GM12801 (cell line): ENCODE measurements around the gene ROR1.

Experiments
- TF ChIP-seq, protein P1 (sequence below): IDR thresholded peaks from one replicate; pipeline ENCODE4 v1.5.1; 2011; ENCODE audit warnings: control low read depth; ENCODE audit not compliant: insufficient read length; ENCODE audit errors: extremely low read depth

The ROR1 gene

GRCh38 chr1:64194168-64195080 is 420.6 kb downstream of the ROR1 start:
- TF ChIP-seq, protein P1, sequence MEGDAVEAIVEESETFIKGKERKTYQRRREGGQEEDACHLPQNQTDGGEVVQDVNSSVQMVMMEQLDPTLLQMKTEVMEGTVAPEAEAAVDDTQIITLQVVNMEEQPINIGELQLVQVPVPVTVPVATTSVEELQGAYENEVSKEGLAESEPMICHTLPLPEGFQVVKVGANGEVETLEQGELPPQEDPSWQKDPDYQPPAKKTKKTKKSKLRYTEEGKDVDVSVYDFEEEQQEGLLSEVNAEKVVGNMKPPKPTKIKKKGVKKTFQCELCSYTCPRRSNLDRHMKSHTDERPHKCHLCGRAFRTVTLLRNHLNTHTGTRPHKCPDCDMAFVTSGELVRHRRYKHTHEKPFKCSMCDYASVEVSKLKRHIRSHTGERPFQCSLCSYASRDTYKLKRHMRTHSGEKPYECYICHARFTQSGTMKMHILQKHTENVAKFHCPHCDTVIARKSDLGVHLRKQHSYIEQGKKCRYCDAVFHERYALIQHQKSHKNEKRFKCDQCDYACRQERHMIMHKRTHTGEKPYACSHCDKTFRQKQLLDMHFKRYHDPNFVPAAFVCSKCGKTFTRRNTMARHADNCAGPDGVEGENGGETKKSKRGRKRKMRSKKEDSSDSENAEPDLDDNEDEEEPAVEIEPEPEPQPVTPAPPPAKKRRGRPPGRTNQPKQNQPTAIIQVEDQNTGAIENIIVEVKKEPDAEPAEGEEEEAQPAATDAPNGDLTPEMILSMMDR = no peak

DNA sequence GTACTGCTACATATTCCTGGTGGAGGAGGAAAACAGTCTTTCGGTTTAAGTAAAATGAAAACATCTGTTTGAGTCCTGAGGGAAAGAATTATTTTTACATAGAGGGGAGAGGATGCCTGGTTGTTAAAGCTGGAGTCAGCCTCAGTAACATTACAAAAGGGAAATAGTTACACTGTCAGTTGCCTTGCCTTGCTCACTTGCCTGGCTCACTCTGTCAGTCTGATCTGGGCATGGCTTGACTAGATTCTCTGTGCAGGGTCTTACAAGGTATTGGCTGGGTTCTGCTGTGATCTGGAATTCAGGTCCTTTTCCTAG is 421.2 kb downstream of the ROR1 start:
- TF ChIP-seq, protein P1 = no peak

- TF ChIP-seq, protein P1 = no peak
Observed at GRCh38 chr1:64196074-64196870, 422.5 kb downstream of the ROR1 start.

- TF ChIP-seq, protein P1 = no peak
Observed at GRCh38 chr1:64197076-64197475, 423.3 kb downstream of the ROR1 start.

- TF ChIP-seq, protein P1 = no peak
Observed at GRCh38 chr1:64199154-64199553, 425.3 kb downstream of the ROR1 start.

DNA sequence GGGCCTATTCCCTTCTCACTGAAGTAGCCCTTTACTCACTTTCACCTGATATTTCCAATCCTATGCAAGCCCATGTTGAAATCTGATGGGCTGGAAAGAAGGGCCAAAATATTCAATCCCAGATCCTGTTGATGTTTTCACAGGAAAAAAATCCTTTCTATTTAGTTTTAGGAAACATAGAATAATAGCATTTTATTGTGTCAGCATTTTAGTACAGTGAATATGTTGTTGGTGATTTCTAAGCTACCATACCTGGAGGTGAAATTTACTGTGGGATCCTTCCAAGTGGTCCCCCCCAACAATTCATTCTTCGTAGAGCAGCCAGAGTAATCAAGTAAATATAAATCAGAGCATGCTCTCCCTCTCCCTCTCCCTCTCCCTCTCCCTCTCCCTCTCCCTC is 426.2 kb downstream of the ROR1 start:
- TF ChIP-seq, protein P1 = no peak

- TF ChIP-seq, protein P1 = no peak
Observed at GRCh38 chr1:64203420-64203819, 429.6 kb downstream of the ROR1 start, which contains the start of gene UBE2U. Gene UBE2U (plus strand): TSS chr1:64203623. CDS start chr1:64204051, 428 bp downstream.
